ENCODE results near the gene RPL29.

DNA sequence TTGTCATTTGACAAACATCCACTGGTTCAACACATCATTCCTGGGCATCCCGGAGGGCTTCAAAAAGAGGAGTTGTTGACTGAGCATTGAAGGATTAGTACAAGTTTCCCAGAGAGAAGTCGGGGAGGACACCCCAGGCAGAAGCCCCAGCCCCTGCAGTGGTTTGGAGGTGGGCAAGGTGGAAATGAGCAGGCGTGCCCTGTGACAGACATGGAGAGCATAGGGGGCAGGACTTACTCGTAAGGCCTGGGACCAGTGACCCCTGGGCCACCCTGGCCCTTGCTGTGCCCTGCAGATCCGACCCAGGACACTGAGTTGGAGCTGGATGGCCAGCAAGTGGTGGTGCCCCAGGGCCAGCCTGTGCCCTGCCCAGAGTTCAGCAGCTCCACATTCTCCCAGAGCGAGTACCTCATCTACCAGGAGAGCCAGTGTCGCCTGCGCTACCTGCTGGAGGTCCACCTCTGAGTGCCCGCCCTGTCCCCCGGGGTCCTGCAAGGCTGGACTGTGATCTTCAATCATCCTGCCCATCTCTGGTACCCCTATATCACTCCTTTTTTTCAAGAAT is 47.6 kb downstream of the RPL29 start:
- TF ChIP-seq, protein P1, sequence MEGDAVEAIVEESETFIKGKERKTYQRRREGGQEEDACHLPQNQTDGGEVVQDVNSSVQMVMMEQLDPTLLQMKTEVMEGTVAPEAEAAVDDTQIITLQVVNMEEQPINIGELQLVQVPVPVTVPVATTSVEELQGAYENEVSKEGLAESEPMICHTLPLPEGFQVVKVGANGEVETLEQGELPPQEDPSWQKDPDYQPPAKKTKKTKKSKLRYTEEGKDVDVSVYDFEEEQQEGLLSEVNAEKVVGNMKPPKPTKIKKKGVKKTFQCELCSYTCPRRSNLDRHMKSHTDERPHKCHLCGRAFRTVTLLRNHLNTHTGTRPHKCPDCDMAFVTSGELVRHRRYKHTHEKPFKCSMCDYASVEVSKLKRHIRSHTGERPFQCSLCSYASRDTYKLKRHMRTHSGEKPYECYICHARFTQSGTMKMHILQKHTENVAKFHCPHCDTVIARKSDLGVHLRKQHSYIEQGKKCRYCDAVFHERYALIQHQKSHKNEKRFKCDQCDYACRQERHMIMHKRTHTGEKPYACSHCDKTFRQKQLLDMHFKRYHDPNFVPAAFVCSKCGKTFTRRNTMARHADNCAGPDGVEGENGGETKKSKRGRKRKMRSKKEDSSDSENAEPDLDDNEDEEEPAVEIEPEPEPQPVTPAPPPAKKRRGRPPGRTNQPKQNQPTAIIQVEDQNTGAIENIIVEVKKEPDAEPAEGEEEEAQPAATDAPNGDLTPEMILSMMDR (IDR thresholded peaks at IDR 0.05) = no peak
- no peak for TF ChIP-seq POLR2A (IDR thresholded peaks at IDR 0.05)

Data from body of pancreas (tissue), 4 donors.